ENCODE measurements around the gene HTT-AS.

GRCh38 chr4:3035249-3035648 is 39.1 kb downstream of the HTT-AS start:
- TF ChIP-seq CTCF (IDR thresholded peaks at IDR 0.05) (no peak), POLR2AphosphoS5 (IDR thresholded peaks at IDR 0.05) (no peak), POLR2A (IDR thresholded peaks at IDR 0.05) (no peak), EP300 (IDR thresholded peaks at IDR 0.05) (no peak)

Measured in suprapubic skin (tissue), 4 donors.